Measurements from ENCODE around the gene MBP.

Gene MBP

GRCh38 chr18:77054606-77055428, 77.8 kb downstream of the MBP start:
- H3K4me3 ChIP-seq (ENCODE audit: low read depth in 1 of 5, low read length in 5 of 5), result peak overlapping the region in 1 of 5 donors; percentile 12
- no peaks in the 10 kb centered on the region for H3K36me3 ChIP-seq (ENCODE audit: control insufficient read depth in 5 of 5, insufficient read depth in 5 of 5, low read length in 5 of 5)
- H3K27ac ChIP-seq (ENCODE audit: low read depth, low read length), result peak overlapping the region; percentile 76
- H3K4me1 ChIP-seq (ENCODE audit: control insufficient read depth in 5 of 5, insufficient read depth in 5 of 5, low read length in 5 of 5), result peaks cover 9 to 73% (median 60%) of the 10 kb centered on the region in 5 donors
- H3K9ac ChIP-seq (ENCODE audit: low read length in 5 of 5), result peak overlapping the region in 3 of 5 donors; percentile 32 to 51 (median 50)
- no peaks in the 10 kb centered on the region for H3K27me3 ChIP-seq (ENCODE audit: control insufficient read depth in 5 of 5, insufficient read depth in 4 of 5, low read length in 5 of 5)
- H3K9me3 ChIP-seq (ENCODE audit: control insufficient read depth in 5 of 5, low read length in 5 of 5), result no peaks in the 10 kb centered on the region

- Histone ChIP-seq H3K27me3 (ENCODE audit: control insufficient read depth in 5 of 5, insufficient read depth in 4 of 5, low read length in 5 of 5) (no peaks in the 10 kb centered on the region), H3K9me3 (ENCODE audit: control insufficient read depth in 5 of 5, low read length in 5 of 5) (no peaks in the 10 kb centered on the region), H3K9ac (ENCODE audit: low read length in 5 of 5) (peak overlapping the region in 3 of 5 donors; percentile 32 to 51 (median 50)), H3K36me3 (ENCODE audit: control insufficient read depth in 5 of 5, insufficient read depth in 5 of 5, low read length in 5 of 5) (no peaks in the 10 kb centered on the region), H3K27ac (ENCODE audit: low read depth, low read length) (peak overlapping the region; percentile 43), H3K4me1 (ENCODE audit: control insufficient read depth in 5 of 5, insufficient read depth in 5 of 5, low read length in 5 of 5) (peaks cover 9 to 73% (median 60%) of the 10 kb centered on the region in 5 donors), H3K4me3 (ENCODE audit: low read depth in 1 of 5, low read length in 5 of 5) (peak overlapping the region in 1 of 5 donors; percentile 12)
Measured at GRCh38 chr18:77054288-77054605, 78.3 kb downstream of the MBP start.

DNA sequence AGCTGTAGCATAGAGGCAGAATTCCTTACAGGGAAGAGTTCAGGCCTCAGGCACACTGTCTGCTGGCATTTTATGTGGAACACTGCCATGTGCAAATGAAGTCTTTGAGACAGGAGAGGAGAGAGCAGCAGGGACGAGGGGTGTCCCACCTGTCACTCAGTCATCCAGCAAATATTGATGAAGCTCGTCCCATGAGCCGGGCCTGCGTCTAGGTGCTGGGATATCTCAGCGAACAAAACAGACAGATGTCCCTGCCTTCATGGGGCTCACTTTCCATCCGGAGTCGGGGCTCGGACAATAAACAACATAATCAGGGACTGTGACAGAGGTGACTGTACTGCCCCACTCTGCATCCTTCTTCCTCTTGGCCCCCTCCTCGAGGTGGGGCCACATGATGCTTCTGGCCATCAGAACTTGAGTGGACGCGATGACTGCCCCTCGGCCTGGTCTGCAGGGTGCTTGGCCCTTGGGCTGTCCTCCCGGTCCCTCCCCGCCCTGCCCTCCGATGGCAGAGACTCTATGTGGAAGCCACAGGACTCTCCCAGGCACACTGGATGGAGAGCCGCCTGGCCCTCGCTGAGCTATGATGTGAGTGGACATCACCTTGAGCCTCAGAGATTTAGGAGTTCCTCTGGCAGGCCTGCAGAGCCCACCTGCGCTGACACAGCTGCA, 78.8 kb downstream of the MBP start:
- Histone ChIP-seq H3K4me1 (ENCODE audit: control insufficient read depth in 5 of 5, insufficient read depth in 5 of 5, low read length in 5 of 5) (peaks cover 9 to 68% (median 58%) of the 10 kb centered on the region in 5 donors), H3K4me3 (ENCODE audit: low read depth in 1 of 5, low read length in 5 of 5) (no peak overlapping the region), H3K9ac (ENCODE audit: low read length in 5 of 5) (peak overlapping the region in 2 of 5 donors; percentile 50 to 51), H3K36me3 (ENCODE audit: control insufficient read depth in 5 of 5, insufficient read depth in 5 of 5, low read length in 5 of 5) (no peaks in the 10 kb centered on the region), H3K27me3 (ENCODE audit: control insufficient read depth in 5 of 5, insufficient read depth in 4 of 5, low read length in 5 of 5) (no peaks in the 10 kb centered on the region), H3K27ac (ENCODE audit: low read depth, low read length) (peak overlapping the region; percentile 43), H3K9me3 (ENCODE audit: control insufficient read depth in 5 of 5, low read length in 5 of 5) (no peaks in the 10 kb centered on the region)

DNA sequence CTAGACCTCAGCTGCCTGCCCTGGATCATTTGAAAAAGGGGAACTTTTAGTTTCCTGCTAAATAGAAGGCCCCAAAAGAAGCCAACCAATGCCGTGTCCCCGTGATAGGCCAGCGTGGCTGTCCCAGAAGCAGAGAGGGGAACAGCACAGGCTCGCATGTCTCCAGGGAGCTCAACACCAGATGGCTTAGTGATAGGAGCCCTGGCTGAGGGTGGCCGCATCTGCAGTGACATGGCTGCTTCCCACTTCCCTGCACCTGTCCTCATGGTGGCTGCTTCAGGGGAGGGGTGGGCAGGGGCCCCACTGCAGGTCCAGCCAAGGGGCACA, 79.6 kb downstream of the MBP start:
- peaks cover 9 to 60% (median 52%) of the 10 kb centered on the region in 5 donors for H3K4me1 ChIP-seq (ENCODE audit: control insufficient read depth in 5 of 5, insufficient read depth in 5 of 5, low read length in 5 of 5)
- H3K4me3 ChIP-seq (ENCODE audit: low read depth in 1 of 5, low read length in 5 of 5), result no peak overlapping the region
- no peaks in the 10 kb centered on the region for H3K36me3 ChIP-seq (ENCODE audit: control insufficient read depth in 5 of 5, insufficient read depth in 5 of 5, low read length in 5 of 5)
- peak overlapping the region in 2 of 5 donors; percentile 14 to 21 for H3K9ac ChIP-seq (ENCODE audit: low read length in 5 of 5)
- H3K27me3 ChIP-seq (ENCODE audit: control insufficient read depth in 5 of 5, insufficient read depth in 4 of 5, low read length in 5 of 5), result no peaks in the 10 kb centered on the region
- H3K9me3 ChIP-seq (ENCODE audit: control insufficient read depth in 5 of 5, low read length in 5 of 5), result no peaks in the 10 kb centered on the region
- peak overlapping the region; percentile 43 for H3K27ac ChIP-seq (ENCODE audit: low read depth, low read length)

DNA sequence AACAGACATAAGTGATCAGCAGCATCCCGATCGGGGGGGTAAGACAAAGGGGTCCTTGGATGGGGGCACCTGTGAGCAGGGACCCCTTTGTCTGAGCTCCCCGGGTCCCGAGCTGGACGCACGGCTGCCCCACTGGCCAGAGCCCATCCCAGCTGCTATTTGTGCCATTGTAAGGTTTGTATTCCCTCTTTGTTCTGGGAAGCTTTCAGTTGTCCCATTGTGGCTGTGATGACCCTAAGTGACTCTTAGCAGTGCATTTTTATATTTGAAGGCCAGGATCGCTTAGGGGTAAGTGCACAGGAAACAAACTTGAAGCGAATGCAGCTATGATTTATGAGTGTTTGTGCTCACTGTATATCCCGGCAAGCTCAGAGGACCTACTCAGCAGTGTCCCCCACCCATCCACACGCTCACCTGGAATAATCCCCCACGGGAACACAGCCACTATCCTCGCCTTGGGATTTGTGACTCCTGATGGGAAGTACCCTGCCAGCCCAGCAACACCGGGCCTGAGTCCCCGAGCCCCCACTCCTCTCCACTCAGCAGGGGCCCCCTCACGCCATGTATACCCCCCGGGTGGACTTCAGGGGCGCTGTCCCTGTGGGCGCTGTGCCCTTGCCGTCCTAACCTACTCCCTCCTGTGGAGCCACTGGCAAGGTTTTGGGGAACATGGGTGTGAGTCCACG, 80.1 kb downstream of the MBP start:
- Histone ChIP-seq H3K9ac (ENCODE audit: low read length in 5 of 5) (peak overlapping the region in 2 of 5 donors; percentile 14 to 21), H3K4me3 (ENCODE audit: low read depth in 1 of 5, low read length in 5 of 5) (no peak overlapping the region), H3K9me3 (ENCODE audit: control insufficient read depth in 5 of 5, low read length in 5 of 5) (no peaks in the 10 kb centered on the region), H3K27ac (ENCODE audit: low read depth, low read length) (no peak overlapping the region), H3K36me3 (ENCODE audit: control insufficient read depth in 5 of 5, insufficient read depth in 5 of 5, low read length in 5 of 5) (no peaks in the 10 kb centered on the region), H3K27me3 (ENCODE audit: control insufficient read depth in 5 of 5, insufficient read depth in 4 of 5, low read length in 5 of 5) (no peaks in the 10 kb centered on the region), H3K4me1 (ENCODE audit: control insufficient read depth in 5 of 5, insufficient read depth in 5 of 5, low read length in 5 of 5) (peaks cover 8 to 57% (median 51%) of the 10 kb centered on the region in 5 donors)

GRCh38 chr18:77051581-77052296, 80.8 kb downstream of the MBP start:
- no peaks in the 10 kb centered on the region for H3K27me3 ChIP-seq (ENCODE audit: control insufficient read depth in 5 of 5, insufficient read depth in 4 of 5, low read length in 5 of 5)
- H3K9me3 ChIP-seq (ENCODE audit: control insufficient read depth in 5 of 5, low read length in 5 of 5), result no peaks in the 10 kb centered on the region
- no peak overlapping the region for H3K4me3 ChIP-seq (ENCODE audit: low read depth in 1 of 5, low read length in 5 of 5)
- H3K36me3 ChIP-seq (ENCODE audit: control insufficient read depth in 5 of 5, insufficient read depth in 5 of 5, low read length in 5 of 5), result peaks cover 0 to 6% (median 5%) of the 10 kb centered on the region in 5 donors
- no peak overlapping the region for H3K9ac ChIP-seq (ENCODE audit: low read length in 5 of 5)
- H3K4me1 ChIP-seq (ENCODE audit: control insufficient read depth in 5 of 5, insufficient read depth in 5 of 5, low read length in 5 of 5), result peaks cover 2 to 50% (median 44%) of the 10 kb centered on the region in 5 donors
- H3K27ac ChIP-seq (ENCODE audit: low read depth, low read length), result no peak overlapping the region

DNA sequence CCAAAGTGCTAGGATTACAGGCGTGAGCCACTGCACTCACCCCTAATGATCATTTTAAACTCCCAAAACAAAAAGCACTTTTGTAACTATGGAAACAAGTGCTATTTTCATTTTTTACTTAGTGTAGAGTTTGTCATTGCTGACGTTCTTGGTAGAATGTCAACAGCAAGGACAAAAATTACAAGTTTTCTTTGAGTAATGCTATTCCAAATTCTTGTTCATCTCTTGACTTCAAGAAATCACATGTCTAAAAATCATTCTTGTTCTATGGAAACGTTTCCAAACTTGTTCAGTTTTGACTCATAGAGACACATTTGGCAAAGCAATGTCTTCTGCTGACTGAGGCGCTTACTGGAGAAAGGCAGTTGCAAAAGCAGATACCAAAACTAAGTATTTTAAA, 82.6 kb downstream of the MBP start:
- H3K27ac ChIP-seq (ENCODE audit: low read depth, low read length), result peak overlapping the region; percentile 37
- H3K4me3 ChIP-seq (ENCODE audit: low read depth in 1 of 5, low read length in 5 of 5), result no peak overlapping the region
- no peaks in the 10 kb centered on the region for H3K9me3 ChIP-seq (ENCODE audit: control insufficient read depth in 5 of 5, low read length in 5 of 5)
- H3K36me3 ChIP-seq (ENCODE audit: control insufficient read depth in 5 of 5, insufficient read depth in 5 of 5, low read length in 5 of 5), result peaks cover 0 to 10% (median 6%) of the 10 kb centered on the region in 5 donors
- peaks cover 0 to 32% (median 26%) of the 10 kb centered on the region in 5 donors for H3K4me1 ChIP-seq (ENCODE audit: control insufficient read depth in 5 of 5, insufficient read depth in 5 of 5, low read length in 5 of 5)
- no peak overlapping the region for H3K9ac ChIP-seq (ENCODE audit: low read length in 5 of 5)
- H3K27me3 ChIP-seq (ENCODE audit: control insufficient read depth in 5 of 5, insufficient read depth in 4 of 5, low read length in 5 of 5), result no peaks in the 10 kb centered on the region

DNA sequence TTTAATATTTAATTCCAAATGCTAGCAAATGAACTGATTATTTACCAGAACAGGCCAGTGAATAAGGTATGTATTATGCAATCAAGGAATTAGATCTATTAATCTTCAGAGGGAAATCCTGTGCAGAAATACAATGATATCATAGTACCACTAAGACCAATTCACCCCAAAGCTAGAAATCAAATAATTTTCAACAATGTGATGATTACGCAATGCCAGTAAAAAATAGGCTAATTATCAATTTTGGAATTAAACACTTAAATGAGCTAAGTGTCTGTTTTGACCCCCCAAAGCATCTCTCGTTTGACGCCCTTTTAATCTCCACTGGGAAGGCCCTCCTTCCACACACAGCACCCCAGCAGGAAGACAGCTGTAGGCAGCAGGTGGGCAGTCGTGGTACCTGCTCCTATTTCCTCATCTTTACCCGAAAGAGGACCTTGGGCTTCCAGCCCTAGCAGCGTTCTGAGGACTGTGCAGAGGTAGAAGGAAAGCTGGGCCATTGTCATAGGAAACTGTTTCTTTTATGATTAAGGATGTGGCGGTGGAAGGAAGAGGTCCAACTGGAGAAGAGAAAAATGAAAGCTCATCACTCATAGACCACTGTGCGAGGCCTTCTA, 84.7 kb downstream of the MBP start:
- Histone ChIP-seq H3K4me3 (ENCODE audit: low read depth in 1 of 5, low read length in 5 of 5) (no peak overlapping the region), H3K4me1 (ENCODE audit: control insufficient read depth in 5 of 5, insufficient read depth in 5 of 5, low read length in 5 of 5) (peaks cover 0 to 12% (median 6%) of the 10 kb centered on the region in 5 donors), H3K27me3 (ENCODE audit: control insufficient read depth in 5 of 5, insufficient read depth in 4 of 5, low read length in 5 of 5) (no peaks in the 10 kb centered on the region), H3K27ac (ENCODE audit: low read depth, low read length) (no peak overlapping the region), H3K9ac (ENCODE audit: low read length in 5 of 5) (no peak overlapping the region), H3K9me3 (ENCODE audit: control insufficient read depth in 5 of 5, low read length in 5 of 5) (no peaks in the 10 kb centered on the region), H3K36me3 (ENCODE audit: control insufficient read depth in 5 of 5, insufficient read depth in 5 of 5, low read length in 5 of 5) (peaks cover 0 to 10% (median 6%) of the 10 kb centered on the region in 5 donors)

DNA sequence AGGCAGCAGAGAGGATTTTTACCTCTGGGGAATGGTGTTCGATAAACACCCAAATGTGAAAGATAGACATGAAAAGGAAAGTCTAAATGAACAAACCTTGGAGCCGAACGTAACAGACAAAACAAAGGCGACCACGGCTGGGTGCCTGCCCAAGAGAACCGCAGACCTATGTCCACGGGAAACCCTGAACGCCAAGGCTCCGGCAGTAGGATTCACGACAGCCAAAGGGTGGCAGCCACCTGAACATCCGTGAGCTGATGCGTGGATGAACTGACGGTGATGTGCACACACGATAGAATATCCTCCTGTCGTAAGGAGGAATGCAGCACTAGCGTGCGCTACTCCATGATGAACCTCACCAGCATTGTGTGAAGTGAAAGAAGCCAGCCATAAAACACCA, 85.6 kb downstream of the MBP start:
- no peaks in the 10 kb centered on the region for H3K9me3 ChIP-seq (ENCODE audit: control insufficient read depth in 5 of 5, low read length in 5 of 5)
- no peak overlapping the region for H3K4me3 ChIP-seq (ENCODE audit: low read depth in 1 of 5, low read length in 5 of 5)
- H3K9ac ChIP-seq (ENCODE audit: low read length in 5 of 5), result no peak overlapping the region
- no peaks in the 10 kb centered on the region for H3K27me3 ChIP-seq (ENCODE audit: control insufficient read depth in 5 of 5, insufficient read depth in 4 of 5, low read length in 5 of 5)
- peaks cover 0 to 7% (median 2%) of the 10 kb centered on the region in 5 donors for H3K4me1 ChIP-seq (ENCODE audit: control insufficient read depth in 5 of 5, insufficient read depth in 5 of 5, low read length in 5 of 5)
- no peak overlapping the region for H3K27ac ChIP-seq (ENCODE audit: low read depth, low read length)
- H3K36me3 ChIP-seq (ENCODE audit: control insufficient read depth in 5 of 5, insufficient read depth in 5 of 5, low read length in 5 of 5), result peaks cover 0 to 10% (median 6%) of the 10 kb centered on the region in 5 donors

Data from subcutaneous abdominal adipose tissue (tissue), 5 donors.